ENCODE measurements around the gene RMND1. TPM values are rescaled to one million over a fixed set of nuclear protein-coding genes. Genes with fewer than 3 reads are reported as not detected.

The RMND1 gene
- total and polyA plus RNA-seq, 2 of the 13 experiments (the other 11 are each of a cell fraction or from before 2014, with no cell fraction given) = 34.0 to 72.5 TPM

DNA sequence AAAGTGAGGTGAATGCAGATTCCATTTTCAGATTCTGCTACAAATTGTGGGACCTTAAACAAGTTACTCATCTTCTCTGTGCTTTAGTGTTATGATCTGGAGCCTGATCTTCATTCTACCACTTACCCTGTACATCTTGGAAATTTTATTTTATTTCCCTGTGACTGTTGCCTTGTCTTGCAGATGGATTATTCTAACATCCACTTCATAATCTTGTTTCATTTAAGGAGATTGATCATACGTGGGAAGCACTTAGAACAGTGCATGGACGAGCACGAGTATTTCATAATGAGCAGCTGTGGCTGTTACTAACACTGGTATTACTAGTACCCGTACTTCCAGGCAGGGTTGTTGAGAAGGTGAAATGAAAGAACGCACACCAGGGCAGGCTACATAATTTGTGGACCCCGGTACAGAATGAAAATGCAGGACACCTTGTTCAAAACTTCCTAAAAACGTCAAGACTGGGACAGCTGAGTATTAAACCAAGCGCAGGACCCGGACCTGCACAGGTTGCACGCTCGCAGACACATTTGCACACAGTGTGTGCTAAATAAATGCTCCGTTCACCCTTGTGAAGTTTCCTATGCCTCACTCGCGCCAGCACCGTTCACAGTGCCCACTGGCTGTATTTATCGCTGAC is 41.4 kb upstream of the RMND1 start (continued):
- TF ChIP-seq MAZ (IDR thresholded peaks at IDR 0.05; ENCODE audit: borderline replicate concordance, low read depth, low read length) = no peak
- no peak; the same call in 1 of the 2 replicates for TF ChIP-seq MAZ (CRISPR knock-in tag; IDR thresholded peaks at IDR 0.05; ENCODE audit: low read depth)
- no peak for TF ChIP-seq ZFP36L1 (CRISPR knock-in tag; IDR thresholded peaks at IDR 0.05)
- no peak for TF ChIP-seq MXD4 (CRISPR knock-in tag; IDR thresholded peaks at IDR 0.05)
- no peak for TF ChIP-seq ZBED4 (CRISPR knock-in tag; IDR thresholded peaks at IDR 0.05; ENCODE audit: borderline replicate concordance)
- TF ChIP-seq ZNF607 (CRISPR knock-in tag; IDR thresholded peaks at IDR 0.05; ENCODE audit: borderline replicate concordance) = no peak
- no peak for TF ChIP-seq STAG1 (CRISPR knock-in tag; IDR thresholded peaks at IDR 0.05)
- TF ChIP-seq, protein P1, sequence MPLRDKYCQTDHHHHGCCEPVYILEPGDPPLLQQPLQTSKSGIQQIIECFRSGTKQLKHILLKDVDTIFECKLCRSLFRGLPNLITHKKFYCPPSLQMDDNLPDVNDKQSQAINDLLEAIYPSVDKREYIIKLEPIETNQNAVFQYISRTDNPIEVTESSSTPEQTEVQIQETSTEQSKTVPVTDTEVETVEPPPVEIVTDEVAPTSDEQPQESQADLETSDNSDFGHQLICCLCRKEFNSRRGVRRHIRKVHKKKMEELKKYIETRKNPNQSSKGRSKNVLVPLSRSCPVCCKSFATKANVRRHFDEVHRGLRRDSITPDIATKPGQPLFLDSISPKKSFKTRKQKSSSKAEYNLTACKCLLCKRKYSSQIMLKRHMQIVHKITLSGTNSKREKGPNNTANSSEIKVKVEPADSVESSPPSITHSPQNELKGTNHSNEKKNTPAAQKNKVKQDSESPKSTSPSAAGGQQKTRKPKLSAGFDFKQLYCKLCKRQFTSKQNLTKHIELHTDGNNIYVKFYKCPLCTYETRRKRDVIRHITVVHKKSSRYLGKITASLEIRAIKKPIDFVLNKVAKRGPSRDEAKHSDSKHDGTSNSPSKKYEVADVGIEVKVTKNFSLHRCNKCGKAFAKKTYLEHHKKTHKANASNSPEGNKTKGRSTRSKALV (CRISPR knock-in tag; IDR thresholded peaks at IDR 0.05) = no peak; the same call in 1 of the 2 replicates
- TF ChIP-seq FOXA1 (IDR thresholded peaks at IDR 0.05) = no peak
- TF ChIP-seq FOXA1 (CRISPR knock-in tag; IDR thresholded peaks at IDR 0.05) = no peak; the same call in 1 of the 2 replicates
- TF ChIP-seq SETDB1 (CRISPR knock-in tag; IDR thresholded peaks at IDR 0.05; ENCODE audit: borderline replicate concordance) = no peak
- TF ChIP-seq, protein P2, sequence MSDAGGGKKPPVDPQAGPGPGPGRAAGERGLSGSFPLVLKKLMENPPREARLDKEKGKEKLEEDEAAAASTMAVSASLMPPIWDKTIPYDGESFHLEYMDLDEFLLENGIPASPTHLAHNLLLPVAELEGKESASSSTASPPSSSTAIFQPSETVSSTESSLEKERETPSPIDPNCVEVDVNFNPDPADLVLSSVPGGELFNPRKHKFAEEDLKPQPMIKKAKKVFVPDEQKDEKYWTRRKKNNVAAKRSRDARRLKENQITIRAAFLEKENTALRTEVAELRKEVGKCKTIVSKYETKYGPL (CRISPR knock-in tag; IDR thresholded peaks at IDR 0.05) = no peak
- no peak for TF ChIP-seq MEF2D (CRISPR knock-in tag; IDR thresholded peaks at IDR 0.05)
- no peak for TF ChIP-seq TFDP2 (CRISPR knock-in tag; IDR thresholded peaks at IDR 0.05)
- no peak for TF ChIP-seq ZFP82 (CRISPR knock-in tag; IDR thresholded peaks at IDR 0.05; ENCODE audit: borderline replicate concordance)
- TF ChIP-seq, protein P3, sequence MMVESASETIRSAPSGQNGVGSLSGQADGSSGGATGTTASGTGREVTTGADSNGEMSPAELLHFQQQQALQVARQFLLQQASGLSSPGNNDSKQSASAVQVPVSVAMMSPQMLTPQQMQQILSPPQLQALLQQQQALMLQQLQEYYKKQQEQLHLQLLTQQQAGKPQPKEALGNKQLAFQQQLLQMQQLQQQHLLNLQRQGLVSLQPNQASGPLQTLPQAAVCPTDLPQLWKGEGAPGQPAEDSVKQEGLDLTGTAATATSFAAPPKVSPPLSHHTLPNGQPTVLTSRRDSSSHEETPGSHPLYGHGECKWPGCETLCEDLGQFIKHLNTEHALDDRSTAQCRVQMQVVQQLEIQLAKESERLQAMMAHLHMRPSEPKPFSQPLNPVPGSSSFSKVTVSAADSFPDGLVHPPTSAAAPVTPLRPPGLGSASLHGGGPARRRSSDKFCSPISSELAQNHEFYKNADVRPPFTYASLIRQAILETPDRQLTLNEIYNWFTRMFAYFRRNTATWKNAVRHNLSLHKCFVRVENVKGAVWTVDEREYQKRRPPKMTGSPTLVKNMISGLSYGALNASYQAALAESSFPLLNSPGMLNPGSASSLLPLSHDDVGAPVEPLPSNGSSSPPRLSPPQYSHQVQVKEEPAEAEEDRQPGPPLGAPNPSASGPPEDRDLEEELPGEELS (CRISPR knock-in tag; IDR thresholded peaks at IDR 0.05) = no peak
- TF ChIP-seq CC2D1A (CRISPR knock-in tag; IDR thresholded peaks at IDR 0.05) = no peak

Data from HepG2 (cell line).